Measurements from ENCODE around the gene MEGF10.

MEGF10 gene

DNA sequence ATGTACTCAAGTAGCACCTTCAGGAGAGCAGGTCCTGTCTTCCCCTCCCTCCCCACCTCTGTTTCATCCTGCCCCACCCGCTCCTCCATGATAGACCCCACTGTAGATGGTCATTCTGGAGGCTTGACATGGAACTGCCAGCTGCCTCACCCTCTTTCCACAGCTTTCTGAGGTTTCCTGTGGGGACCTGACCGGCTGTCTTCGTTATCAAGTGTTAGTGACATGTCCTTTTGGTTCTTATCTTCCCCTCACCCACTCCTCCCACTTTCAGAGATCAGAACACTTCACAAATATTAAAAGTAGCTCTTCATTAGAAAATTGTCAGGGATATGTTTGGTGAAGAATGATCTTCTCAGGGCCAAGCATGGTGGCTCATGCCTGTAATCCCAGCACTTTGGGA lies 52.7 kb downstream of the MEGF10 start:
- DNase-seq (ENCODE audit: low spot score), result no peak

DNA sequence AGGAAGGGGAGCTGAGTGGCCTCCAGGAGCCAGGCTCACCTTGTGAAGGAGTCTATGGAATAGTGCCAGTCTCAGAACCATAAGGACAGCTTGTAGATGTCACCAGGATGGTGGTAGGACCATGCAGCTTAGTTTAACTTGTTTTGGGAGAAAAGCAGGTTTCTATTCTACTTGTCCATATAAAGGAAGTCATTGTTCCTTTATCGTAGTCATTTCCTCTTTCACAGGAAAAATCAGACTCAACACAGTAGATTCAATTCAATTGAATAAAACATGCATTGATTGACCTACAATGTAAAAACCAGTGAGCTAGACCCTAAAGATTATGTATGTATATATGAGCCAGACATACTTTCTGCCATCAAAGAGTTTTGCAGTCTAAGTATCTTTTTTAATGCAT lies 53.3 kb downstream of the MEGF10 start:
- TF ChIP-seq CTCF (IDR thresholded peaks at IDR 0.05; ENCODE audit: extremely low read depth, missing control alignments), result no peak

More for the DNA sequence above, 52.7 kb downstream of the MEGF10 start:
- TF ChIP-seq CTCF (IDR thresholded peaks at IDR 0.05; ENCODE audit: extremely low read depth, missing control alignments), result no peak

GRCh38 chr5:127344931-127345330 lies 54.3 kb downstream of the MEGF10 start:
- TF ChIP-seq CTCF (IDR thresholded peaks at IDR 0.05; ENCODE audit: extremely low read depth, missing control alignments), result no peak
- DNase-seq (ENCODE audit: low spot score), result no peak

More for the DNA sequence above, 53.3 kb downstream of the MEGF10 start:
- DNase-seq (ENCODE audit: low spot score), result no peak

GRCh38 chr5:127351418-127351817 lies 60.8 kb downstream of the MEGF10 start:
- no peak for DNase-seq (ENCODE audit: low spot score)
- TF ChIP-seq CTCF (IDR thresholded peaks at IDR 0.05; ENCODE audit: extremely low read depth, missing control alignments), result no peak

- no peak for TF ChIP-seq CTCF (IDR thresholded peaks at IDR 0.05; ENCODE audit: extremely low read depth, missing control alignments)
- no peak for DNase-seq (ENCODE audit: low spot score)
Observed at GRCh38 chr5:127352068-127352467, 61.5 kb downstream of the MEGF10 start.

DNA sequence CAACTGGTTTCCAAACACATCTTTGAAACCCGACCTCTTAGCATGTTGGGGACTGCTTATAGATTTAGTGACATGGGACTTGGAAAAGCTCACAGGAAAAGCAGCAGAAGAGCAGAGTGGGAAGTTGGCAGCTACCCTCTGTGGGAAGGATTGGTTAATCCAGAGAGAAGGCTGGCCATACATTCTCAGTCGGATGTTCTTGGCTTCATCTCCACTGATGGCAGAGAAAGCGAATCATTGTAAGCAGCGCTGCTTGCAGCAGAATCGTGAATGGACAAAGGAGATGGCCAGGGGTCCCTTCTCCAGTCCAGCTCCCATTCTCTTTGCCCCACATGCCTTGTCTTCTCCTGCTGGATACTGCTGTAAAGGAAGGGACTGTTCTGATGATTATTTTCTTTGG lies 62.7 kb downstream of the MEGF10 start:
- no peak for DNase-seq (ENCODE audit: low spot score)
- TF ChIP-seq CTCF (IDR thresholded peaks at IDR 0.05; ENCODE audit: extremely low read depth, missing control alignments), result no peak

- no peak for TF ChIP-seq CTCF (IDR thresholded peaks at IDR 0.05; ENCODE audit: extremely low read depth, missing control alignments)
- no peak for DNase-seq (ENCODE audit: low spot score)
Observed at GRCh38 chr5:127353796-127354195, 63.2 kb downstream of the MEGF10 start.

Data from GM20000 (cell line).